Activated naive CD8-positive, alpha-beta T cell treated with anti-CD3 and anti-CD28 coated beads, Interleukin-2, amount 50 U/mL, for 24 hours (primary cell): ENCODE measurements around the gene TEDC2.
A peak's percentile ranks its signal among the peaks of the same experiment; 100 is the strongest.

Experiments
- ATAC-seq: fragments of 150-1000 bp; cut with Tn5 transposase; one replicate; pipeline ENCODE4 v1.10.0; 2021
- DNase-seq: peaks from one replicate; pipeline ENCODE4 v3.0.0; 2021
- H3K27ac Mint-ChIP-seq: one replicate; pipeline ENCODE4 v1.8.0; 2021; ENCODE audit warnings: mild to moderate bottlenecking, mixed read lengths
- H3K27me3 Mint-ChIP-seq: one replicate; pipeline ENCODE4 v1.8.0; 2021; ENCODE audit warnings: mixed read lengths
- H3K36me3 Mint-ChIP-seq: one replicate; pipeline ENCODE4 v1.8.0; 2021; ENCODE audit warnings: low read depth, mixed read lengths
- H3K4me1 Mint-ChIP-seq: one replicate; pipeline ENCODE4 v1.8.0; 2021; ENCODE audit warnings: mixed read lengths
- H3K4me3 Mint-ChIP-seq: one replicate; pipeline ENCODE4 v1.8.0; 2021; ENCODE audit warnings: mild to moderate bottlenecking, moderate library complexity, mixed read lengths
- H3K9me3 Mint-ChIP-seq: one replicate; pipeline ENCODE4 v1.8.0; 2021; ENCODE audit warnings: mixed read lengths

The TEDC2 gene, protein sequence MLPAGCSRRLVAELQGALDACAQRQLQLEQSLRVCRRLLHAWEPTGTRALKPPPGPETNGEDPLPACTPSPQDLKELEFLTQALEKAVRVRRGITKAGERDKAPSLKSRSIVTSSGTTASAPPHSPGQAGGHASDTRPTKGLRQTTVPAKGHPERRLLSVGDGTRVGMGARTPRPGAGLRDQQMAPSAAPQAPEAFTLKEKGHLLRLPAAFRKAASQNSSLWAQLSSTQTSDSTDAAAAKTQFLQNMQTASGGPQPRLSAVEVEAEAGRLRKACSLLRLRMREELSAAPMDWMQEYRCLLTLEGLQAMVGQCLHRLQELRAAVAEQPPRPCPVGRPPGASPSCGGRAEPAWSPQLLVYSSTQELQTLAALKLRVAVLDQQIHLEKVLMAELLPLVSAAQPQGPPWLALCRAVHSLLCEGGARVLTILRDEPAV

DNA sequence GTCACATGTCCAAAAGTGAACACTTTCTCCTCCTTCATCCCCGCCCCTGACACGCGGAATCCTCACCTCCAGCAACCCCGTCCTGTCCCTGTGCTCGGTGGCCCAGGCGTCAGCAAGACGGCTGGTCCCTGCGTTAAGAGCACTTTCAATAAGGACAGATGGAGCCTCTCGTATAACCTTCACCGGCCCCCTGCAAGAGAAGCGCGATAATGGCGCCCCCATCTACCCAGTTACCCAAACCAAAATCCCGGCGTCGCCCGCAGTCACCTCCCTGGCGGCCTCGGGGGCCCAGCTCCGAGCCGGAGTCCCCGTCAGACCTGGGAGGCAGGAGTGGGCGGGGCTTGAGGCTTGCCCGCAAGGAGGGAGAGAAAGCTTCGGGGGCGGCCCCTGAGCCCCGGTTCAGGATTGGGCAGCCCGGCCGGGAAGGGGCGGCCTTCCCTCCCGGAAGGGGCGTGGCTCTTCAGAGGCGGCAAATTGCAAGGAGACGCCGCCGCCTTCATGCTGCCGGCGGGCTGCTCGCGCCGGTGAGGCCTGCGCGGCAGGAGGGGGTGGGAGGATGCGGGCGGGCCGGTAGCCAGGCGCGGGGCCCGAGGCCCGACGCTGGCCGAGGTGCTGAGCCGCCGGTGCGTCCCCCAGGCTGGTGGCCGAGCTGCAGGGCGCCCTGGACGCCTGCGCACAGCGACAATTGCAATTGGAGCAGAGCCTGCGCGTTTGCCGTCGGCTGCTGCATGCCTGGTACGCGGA, at the start of gene TEDC2:
Gene TEDC2 (plus strand): TSS at position 463 of the 744 bp plus-strand sequence. CDS start 36 bp downstream, at position 499.
- Mint-ChIP-seq H3K27ac (peak within 1 kb of the TSS; percentile 93), H3K4me1 (peaks cover 8% of the 10 kb centered on the region), H3K4me3 (peak within 1 kb of the TSS; percentile 82), H3K27me3 (no peaks in the 10 kb centered on the region), H3K36me3 (peaks cover 18% of the 10 kb centered on the region), H3K9me3 (no peaks in the 10 kb centered on the region)
- ATAC-seq: peak; percentile 96
- peak; percentile 99 for DNase-seq

DNA sequence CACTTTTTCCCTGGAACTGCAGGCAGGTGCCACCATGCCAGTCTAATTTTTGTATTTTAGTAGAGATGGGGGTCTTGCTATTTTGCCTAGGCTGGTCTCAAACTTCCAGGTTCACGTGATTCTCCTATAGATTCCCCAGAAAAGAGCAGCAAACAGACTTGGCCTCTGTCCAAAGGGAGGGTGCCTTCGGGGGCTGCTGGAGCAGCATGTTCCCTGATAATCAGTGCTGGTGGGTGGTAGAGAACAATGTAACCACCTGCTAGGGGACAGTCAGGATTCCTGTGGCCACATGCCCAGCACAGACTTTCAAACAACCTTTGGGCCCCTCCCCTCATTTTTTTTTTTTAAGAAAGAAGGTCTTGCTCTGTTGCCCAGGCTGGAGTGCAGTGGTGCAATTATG, 44.8 kb upstream of the TEDC2 start:
- Mint-ChIP-seq H3K4me1 (no peaks in the 10 kb centered on the region), H3K4me3 (no peak overlapping the region), H3K9me3 (no peaks in the 10 kb centered on the region), H3K36me3 (no peaks in the 10 kb centered on the region), H3K27ac (no peak overlapping the region), H3K27me3 (peaks cover 19% of the 10 kb centered on the region)
- DNase-seq (no peak), ATAC-seq (no peak)

DNA sequence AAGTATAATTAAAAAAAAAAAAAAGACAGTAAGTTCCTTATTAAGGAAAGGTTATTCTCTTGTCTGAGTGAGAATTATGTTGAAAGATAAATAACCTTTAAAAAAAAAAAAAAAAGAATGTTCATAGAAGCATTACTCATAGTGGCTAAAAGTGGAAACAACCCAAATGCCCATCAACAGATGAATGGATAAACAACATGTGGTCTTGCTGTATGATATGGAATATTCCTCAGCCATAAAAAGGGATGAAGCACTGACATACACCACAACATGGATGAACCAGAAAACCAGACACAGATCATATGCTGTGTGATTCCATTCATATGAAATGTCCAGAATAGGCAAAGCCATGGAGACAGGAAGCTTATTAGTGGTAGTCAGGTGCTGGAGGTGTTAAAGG, 39.9 kb upstream of the TEDC2 start:
- Mint-ChIP-seq H3K27me3 (peaks cover 5% of the 10 kb centered on the region), H3K4me1 (peaks cover 1% of the 10 kb centered on the region), H3K27ac (no peak overlapping the region), H3K9me3 (no peaks in the 10 kb centered on the region), H3K36me3 (no peaks in the 10 kb centered on the region), H3K4me3 (no peak overlapping the region)
- DNase-seq (no peak), ATAC-seq (no peak)

DNA sequence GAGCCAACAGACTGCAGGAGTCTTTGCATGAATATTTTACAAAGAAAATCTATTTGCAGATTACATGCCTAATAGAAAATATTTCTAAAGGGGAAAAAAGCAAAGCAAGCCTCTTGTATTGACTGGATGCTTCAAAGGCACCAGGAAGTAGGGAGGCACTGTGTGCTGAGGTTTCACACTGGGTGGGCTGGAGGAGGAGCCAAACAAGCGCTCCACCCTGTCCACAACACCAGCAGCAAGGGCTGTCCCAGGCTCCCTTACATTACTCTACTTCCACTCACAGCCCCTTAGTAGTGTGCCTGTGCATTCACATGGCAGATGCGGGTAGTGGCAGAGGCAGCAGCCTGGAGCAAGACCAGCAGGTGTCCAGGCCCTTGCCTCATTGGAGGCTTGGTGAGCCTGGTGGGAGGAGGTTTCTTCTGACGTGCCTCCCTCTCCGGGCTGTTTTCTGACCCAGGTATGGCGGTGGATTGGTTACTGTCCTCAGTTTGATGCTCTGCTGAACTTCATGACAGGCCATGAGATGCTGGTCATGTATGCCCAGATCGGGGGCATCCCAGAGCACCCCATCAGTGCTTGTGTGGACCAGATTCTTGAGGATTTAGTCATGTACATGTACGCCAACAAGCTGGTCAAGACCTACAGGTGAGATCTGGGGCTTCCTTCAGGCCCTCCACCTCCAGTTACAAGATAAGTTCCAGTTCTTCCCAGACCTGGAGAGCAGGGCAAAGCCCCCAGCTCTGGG, 37.6 kb upstream of the TEDC2 start:
- H3K9me3 Mint-ChIP-seq: no peaks in the 10 kb centered on the region
- H3K36me3 Mint-ChIP-seq: no peaks in the 10 kb centered on the region
- no peak overlapping the region for H3K27ac Mint-ChIP-seq
- no peak overlapping the region for H3K4me3 Mint-ChIP-seq
- ATAC-seq: no peak
- peaks cover 1% of the 10 kb centered on the region for H3K4me1 Mint-ChIP-seq
- no peak for DNase-seq
- H3K27me3 Mint-ChIP-seq: no peaks in the 10 kb centered on the region

DNA sequence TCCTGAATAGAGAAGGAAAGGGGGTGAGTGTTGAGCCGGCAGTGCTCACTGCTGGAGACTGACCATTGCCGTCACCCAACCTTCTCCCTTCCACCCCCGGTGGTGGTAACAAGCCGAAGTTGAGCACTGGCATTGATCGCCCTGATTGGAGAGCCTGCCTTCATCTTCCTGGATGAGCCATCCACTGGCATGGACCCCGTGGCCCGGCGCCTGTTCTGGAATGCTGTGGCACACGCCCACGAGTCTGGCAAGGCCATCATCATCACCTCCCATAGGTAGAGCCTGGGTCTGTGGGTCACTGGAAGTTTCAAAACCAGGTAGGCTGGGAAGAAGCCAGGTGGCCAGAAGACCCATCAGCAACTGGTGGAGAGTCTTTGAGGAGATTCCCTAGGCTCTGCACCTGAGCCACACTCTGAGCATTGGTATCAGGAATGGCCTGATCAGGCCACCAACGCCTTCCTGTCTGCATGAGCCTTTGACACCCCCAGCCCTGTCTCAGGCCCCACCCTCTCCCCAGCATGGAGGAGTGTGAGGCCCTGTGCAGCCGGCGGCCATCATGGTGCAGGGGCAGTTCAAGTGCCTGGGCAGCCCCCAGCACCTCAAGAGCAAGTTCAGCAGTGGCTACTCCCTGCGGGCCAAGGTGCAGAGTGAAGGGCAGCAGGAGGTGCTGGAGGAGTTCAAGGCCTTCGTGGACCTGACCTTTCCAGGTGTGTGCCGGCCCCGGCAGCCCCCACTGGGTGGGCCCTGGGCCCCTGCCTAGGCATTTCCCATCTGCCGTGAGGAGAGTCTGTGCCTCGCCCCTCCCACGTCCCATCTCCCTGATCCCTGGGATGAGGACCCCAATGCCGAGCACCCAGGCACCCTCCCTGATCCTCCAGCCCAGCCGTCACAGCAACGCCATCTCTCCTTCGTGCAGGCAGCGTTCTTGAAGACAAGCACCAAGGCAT, 35.6 kb upstream of the TEDC2 start:
- Mint-ChIP-seq H3K27ac (no peak overlapping the region), H3K4me3 (no peak overlapping the region), H3K36me3 (no peaks in the 10 kb centered on the region), H3K4me1 (peaks cover 7% of the 10 kb centered on the region), H3K27me3 (no peaks in the 10 kb centered on the region), H3K9me3 (no peaks in the 10 kb centered on the region)
- DNase-seq: no peak
- ATAC-seq: no peak

DNA sequence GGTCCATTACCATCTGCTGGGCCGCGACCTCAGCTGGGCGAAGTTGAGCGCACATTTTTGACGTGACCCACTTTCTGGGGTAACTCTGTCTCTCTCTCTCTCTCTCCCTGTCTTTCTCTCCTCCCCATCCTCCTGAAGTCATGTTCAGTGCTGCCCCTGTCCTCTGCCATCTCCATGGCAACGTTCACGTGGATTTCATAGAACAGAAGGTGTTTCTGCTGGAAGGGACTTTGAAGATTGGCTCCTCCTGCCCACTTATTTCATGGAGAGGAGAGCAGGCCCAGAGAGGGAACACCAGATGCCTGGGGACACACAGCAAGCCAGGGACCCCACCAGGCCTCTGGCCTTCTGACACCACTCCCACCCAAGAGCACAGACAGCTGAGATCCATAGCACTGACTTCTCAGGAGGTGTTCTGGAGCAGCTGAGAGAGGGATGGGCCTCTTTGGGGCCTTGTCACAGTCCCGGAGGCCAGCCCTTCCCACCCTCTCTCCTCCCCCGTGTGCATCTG, 34.8 kb upstream of the TEDC2 start:
- Mint-ChIP-seq H3K4me1 (peaks cover 9% of the 10 kb centered on the region), H3K27ac (no peak overlapping the region), H3K36me3 (peaks cover 2% of the 10 kb centered on the region), H3K27me3 (no peaks in the 10 kb centered on the region), H3K4me3 (no peak overlapping the region), H3K9me3 (no peaks in the 10 kb centered on the region)
- DNase-seq (no peak), ATAC-seq (no peak)

DNA sequence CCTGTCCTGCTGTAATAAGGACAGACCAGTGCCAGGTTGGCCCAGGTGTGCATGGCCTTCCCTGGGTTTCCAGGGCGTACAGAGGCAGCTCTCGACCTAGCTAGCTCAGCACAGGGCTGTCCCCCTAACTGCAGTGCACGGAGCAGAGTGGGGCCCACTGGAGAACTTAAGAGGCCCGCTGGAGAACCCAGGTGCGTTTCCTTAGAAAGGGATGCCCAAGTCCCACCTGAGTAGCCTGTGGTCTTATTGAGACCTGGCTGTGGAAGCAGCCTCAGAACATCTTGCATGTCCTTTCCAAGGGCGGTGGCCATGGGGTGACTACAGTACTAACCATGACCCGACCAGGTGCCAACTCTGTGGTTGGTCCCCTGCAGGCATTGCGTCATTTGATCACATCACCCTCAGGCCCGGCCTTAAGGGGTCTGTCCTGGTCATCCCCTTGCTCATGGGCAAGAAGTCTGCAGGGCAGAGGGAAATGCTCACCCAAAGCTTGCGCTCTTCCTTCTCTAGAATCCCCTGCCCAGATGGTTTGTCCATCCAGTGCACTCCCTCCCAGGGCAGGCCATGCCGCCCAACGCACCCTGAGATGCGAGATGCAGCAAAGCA, 34.0 kb upstream of the TEDC2 start:
- Mint-ChIP-seq H3K9me3 (no peaks in the 10 kb centered on the region), H3K4me1 (peaks cover 18% of the 10 kb centered on the region), H3K4me3 (no peak overlapping the region), H3K36me3 (peaks cover 11% of the 10 kb centered on the region), H3K27ac (no peak overlapping the region), H3K27me3 (no peaks in the 10 kb centered on the region)
- no peak for DNase-seq
- ATAC-seq: no peak

DNA sequence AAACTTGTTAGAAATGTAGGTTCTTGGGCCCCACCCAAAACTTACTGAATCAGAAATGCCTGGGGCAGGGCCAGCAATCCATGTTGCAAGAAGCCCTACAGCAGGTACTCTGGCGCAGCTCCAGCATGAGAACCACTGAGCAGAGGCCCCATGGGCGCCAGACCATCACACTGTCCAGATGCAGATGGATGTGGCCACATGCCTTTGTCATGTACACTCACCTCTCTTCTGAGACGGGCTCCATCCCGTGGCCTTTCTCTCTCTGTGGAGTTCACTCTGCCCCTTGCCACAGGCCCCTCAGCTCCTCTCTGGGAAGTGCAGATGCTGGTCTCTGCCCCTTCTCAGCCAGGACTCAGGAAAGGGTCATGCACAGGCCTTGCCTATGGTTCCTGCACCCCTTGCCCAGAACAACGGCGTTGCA, 33.0 kb upstream of the TEDC2 start:
- Mint-ChIP-seq H3K27me3 (no peaks in the 10 kb centered on the region), H3K27ac (no peak overlapping the region)

DNA sequence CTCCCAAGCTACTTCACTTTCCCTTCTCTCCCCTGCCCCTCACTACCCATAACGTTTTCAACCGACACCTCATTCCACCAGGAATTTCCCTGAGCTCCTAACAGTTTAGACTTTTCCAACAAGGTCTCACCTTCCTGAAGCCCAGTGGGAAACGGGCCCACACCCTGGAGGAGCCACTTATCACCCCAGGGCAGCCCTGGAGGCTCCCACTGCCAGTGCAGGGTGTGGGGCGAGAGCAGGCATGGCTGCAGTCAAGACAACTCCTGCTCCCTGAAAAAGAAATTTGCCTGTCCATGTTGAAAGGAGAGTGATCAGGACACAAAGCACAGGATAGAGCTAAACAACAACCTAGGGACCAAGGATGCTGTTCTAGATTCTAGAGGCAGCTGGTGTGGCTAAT, 32.4 kb upstream of the TEDC2 start:
- ATAC-seq: no peak
- no peaks in the 10 kb centered on the region for H3K9me3 Mint-ChIP-seq
- DNase-seq: no peak
- peak overlapping the region; percentile 69 for H3K4me3 Mint-ChIP-seq
- no peak overlapping the region for H3K27ac Mint-ChIP-seq
- peaks cover 20% of the 10 kb centered on the region for H3K4me1 Mint-ChIP-seq
- peaks cover 16% of the 10 kb centered on the region for H3K36me3 Mint-ChIP-seq
- no peaks in the 10 kb centered on the region for H3K27me3 Mint-ChIP-seq

More for the DNA sequence above, 33.0 kb upstream of the TEDC2 start:
- no peak for DNase-seq
- ATAC-seq: no peak
- H3K36me3 Mint-ChIP-seq: peaks cover 14% of the 10 kb centered on the region
- H3K4me1 Mint-ChIP-seq: peaks cover 20% of the 10 kb centered on the region
- H3K4me3 Mint-ChIP-seq: no peak overlapping the region
- no peaks in the 10 kb centered on the region for H3K9me3 Mint-ChIP-seq

DNA sequence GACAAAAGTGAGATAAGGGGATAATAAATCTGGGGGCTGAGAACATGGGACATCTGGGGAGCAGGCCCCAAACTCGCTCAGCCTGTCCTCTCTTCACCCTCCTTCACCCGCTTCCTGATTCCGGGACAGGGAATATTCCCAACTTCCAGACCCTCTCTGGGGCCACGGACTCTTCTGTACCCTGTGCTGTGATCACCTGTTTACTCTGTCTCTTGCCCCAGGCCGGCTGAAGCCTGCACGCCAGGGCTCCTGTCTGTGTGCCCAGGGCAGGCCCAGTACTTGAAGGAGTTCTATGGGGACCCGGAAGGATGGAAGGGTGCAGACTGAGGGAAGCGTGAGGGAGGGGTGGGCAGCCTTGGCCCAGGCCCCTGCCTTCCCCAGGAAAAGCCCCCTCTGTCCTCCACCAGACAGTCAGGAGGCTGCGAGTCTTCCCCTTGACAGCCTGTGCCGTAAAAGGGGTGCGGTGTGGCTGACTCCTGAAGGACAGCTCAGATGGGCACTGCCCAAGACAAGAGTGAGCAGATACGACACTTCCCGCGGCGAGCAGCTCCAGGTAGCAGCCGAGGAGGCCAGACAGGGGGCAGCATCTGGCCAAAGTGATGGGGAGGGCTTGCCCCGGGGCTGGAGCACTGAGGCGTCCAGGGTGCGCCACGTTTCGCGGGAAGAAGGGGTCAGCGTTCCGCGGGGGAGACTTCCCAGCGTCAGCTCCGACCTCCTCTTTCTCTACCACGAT, 31.7 kb upstream of the TEDC2 start:
- no peaks in the 10 kb centered on the region for H3K27me3 Mint-ChIP-seq
- H3K4me1 Mint-ChIP-seq: peaks cover 19% of the 10 kb centered on the region
- ATAC-seq: peak; percentile 7
- H3K9me3 Mint-ChIP-seq: no peaks in the 10 kb centered on the region
- peak; percentile 37 for DNase-seq
- peak overlapping the region; percentile 82 for H3K4me3 Mint-ChIP-seq
- H3K36me3 Mint-ChIP-seq: peaks cover 21% of the 10 kb centered on the region
- H3K27ac Mint-ChIP-seq: peak overlapping the region; percentile 54

DNA sequence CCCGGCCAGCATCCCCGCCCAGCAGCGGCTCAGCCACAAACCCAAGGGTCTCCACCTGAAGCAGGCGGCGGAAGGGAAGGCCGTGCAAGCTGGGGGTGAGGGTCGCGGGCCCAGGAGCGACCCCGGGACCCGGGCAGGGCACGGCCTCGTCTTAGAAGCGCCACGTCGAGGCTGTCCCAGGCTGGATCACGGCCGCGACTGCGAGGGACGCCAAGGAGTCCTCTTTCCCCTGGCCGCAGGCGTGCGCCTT, 31.2 kb upstream of the TEDC2 start:
- ATAC-seq (peak; percentile 35), DNase-seq (no peak)
- no peaks in the 10 kb centered on the region for H3K27me3 Mint-ChIP-seq

DNA sequence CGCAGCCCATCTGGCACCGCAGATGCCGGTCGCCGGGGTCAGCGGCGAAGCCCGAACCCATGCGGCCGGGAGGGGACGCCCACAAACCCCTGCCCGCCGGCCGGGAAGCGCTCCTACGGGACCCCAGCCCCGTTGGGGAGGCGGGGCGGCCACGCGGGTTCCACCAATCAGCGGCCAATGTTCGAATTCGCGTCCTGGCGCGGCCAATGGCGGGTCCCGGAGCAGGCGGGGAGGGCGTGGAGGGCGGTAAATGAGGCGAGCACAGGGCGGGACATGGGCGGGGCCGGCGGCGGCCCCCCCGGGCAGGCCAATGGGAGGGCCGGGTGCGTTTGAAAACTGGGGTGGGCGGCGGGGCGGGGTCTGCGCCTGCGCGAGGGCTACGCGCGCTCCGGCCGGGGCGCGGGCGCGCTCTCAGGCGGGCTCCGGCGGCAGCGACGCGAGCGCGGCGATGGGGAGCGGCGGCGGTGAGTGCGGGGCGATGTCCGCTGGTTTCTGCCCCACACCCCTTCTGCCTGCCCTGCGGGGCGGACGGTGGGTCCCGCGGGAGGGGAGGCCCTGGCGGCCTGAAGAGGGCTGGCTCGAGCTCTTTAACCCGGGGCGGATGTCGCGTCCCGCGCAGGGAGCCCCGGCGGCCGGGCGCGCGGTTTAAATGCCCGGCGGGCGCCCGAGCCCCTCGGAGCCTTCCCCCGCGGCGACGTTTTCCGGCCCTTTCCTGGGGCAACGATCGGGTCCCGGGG, 30.7 kb upstream of the TEDC2 start, which contains the start of gene CCNF:
Gene CCNF (plus strand): TSS at position 414 of the 737 bp plus-strand sequence. CDS start 35 bp downstream, at position 449.
- Mint-ChIP-seq H3K27ac (peak within 1 kb of the TSS; percentile 54), H3K9me3 (no peaks in the 10 kb centered on the region), H3K4me3 (peak within 1 kb of the TSS; percentile 90), H3K36me3 (peaks cover 26% of the 10 kb centered on the region), H3K27me3 (no peaks in the 10 kb centered on the region), H3K4me1 (peaks cover 18% of the 10 kb centered on the region)
- peak; percentile 99 for DNase-seq
- ATAC-seq: peak; percentile 96

More for the DNA sequence above, 31.2 kb upstream of the TEDC2 start:
- H3K4me1 Mint-ChIP-seq: peaks cover 18% of the 10 kb centered on the region
- H3K9me3 Mint-ChIP-seq: no peaks in the 10 kb centered on the region
- H3K4me3 Mint-ChIP-seq: peak overlapping the region; percentile 82
- peaks cover 24% of the 10 kb centered on the region for H3K36me3 Mint-ChIP-seq
- peak overlapping the region; percentile 54 for H3K27ac Mint-ChIP-seq
